ENCODE results near the gene HMCN1.

Gene HMCN1

GRCh38 chr1:186236921-186237320 lies 502.7 kb downstream of the HMCN1 start:
- peak; percentile 95 for ATAC-seq
- TF ChIP-seq CSDC2 (CRISPR knock-in tag; IDR thresholded peaks at IDR 0.05) (no peak), ZNF8 (CRISPR knock-in tag; IDR thresholded peaks at IDR 0.05) (no peak), TOX (CRISPR knock-in tag; IDR thresholded peaks at IDR 0.05; ENCODE audit: borderline replicate concordance) (peak; percentile 79; the same call in 1 of the 2 replicates), ZNF565 (CRISPR knock-in tag; conservative IDR thresholded peaks at IDR 0.05; ENCODE audit: low read depth) (no peak), ZC3H10 (CRISPR knock-in tag; IDR thresholded peaks at IDR 0.05) (peak; percentile 39; the same call in 1 of the 2 replicates), OSR1 (CRISPR knock-in tag; IDR thresholded peaks at IDR 0.05) (peak; percentile 98), RARB (CRISPR knock-in tag; IDR thresholded peaks at IDR 0.05) (peak; percentile 71; the same call in 1 of the 2 replicates), ZFP30 (CRISPR knock-in tag; IDR thresholded peaks at IDR 0.05) (no peak)
- TF ChIP-seq, protein P1, sequence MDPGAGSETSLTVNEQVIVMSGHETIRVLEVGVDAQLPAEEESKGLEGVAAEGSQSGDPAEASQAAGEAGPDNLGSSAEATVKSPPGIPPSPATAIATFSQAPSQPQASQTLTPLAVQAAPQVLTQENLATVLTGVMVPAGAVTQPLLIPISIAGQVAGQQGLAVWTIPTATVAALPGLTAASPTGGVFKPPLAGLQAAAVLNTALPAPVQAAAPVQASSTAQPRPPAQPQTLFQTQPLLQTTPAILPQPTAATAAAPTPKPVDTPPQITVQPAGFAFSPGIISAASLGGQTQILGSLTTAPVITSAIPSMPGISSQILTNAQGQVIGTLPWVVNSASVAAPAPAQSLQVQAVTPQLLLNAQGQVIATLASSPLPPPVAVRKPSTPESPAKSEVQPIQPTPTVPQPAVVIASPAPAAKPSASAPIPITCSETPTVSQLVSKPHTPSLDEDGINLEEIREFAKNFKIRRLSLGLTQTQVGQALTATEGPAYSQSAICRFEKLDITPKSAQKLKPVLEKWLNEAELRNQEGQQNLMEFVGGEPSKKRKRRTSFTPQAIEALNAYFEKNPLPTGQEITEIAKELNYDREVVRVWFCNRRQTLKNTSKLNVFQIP (CRISPR knock-in tag; IDR thresholded peaks at IDR 0.05; ENCODE audit: borderline replicate concordance, low read depth): peak; percentile 69; the same call in 1 of the 2 replicates

DNA sequence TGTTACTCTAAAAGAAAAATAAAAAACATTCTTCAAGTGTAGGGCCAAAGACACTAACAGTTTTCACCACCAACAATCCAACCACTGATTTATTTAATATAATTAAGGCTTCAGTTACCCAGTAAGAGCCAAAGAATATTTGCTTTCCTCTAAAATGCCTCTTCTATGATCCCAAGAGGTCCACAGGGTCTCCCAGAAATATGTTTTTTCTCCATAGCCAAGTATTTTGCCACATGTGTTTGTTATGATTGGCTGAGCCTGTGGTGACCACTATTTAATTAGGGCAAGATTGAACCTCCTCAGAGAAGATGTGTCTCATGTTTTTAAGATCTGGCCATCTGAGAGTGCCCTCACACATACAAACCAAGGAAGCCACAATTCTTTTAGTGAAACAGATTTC lies 505.0 kb downstream of the HMCN1 start:
- TF ChIP-seq ZNF70 (CRISPR knock-in tag; IDR thresholded peaks at IDR 0.05) (no peak), RARB (CRISPR knock-in tag; IDR thresholded peaks at IDR 0.05) (no peak)
- TF ChIP-seq, protein P2, sequence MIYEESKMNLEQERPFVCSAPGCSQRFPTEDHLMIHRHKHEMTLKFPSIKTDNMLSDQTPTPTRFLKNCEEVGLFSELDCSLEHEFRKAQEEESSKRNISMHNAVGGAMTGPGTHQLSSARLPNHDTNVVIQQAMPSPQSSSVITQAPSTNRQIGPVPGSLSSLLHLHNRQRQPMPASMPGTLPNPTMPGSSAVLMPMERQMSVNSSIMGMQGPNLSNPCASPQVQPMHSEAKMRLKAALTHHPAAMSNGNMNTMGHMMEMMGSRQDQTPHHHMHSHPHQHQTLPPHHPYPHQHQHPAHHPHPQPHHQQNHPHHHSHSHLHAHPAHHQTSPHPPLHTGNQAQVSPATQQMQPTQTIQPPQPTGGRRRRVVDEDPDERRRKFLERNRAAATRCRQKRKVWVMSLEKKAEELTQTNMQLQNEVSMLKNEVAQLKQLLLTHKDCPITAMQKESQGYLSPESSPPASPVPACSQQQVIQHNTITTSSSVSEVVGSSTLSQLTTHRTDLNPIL (CRISPR knock-in tag; IDR thresholded peaks at IDR 0.05; ENCODE audit: low read depth): no peak
- no peak for ATAC-seq

- ATAC-seq: no peak
- no peak for TF ChIP-seq CSDC2 (CRISPR knock-in tag; IDR thresholded peaks at IDR 0.05)
- TF ChIP-seq ISL1 (CRISPR knock-in tag; IDR thresholded peaks at IDR 0.05): no peak
- TF ChIP-seq TOX (CRISPR knock-in tag; IDR thresholded peaks at IDR 0.05; ENCODE audit: borderline replicate concordance): no peak
- TF ChIP-seq ZC3H10 (CRISPR knock-in tag; IDR thresholded peaks at IDR 0.05): no peak
- TF ChIP-seq ESRRG (CRISPR knock-in tag; IDR thresholded peaks at IDR 0.05): no peak
- TF ChIP-seq SNAI2 (CRISPR knock-in tag; IDR thresholded peaks at IDR 0.05): no peak
- TF ChIP-seq BACH2 (CRISPR knock-in tag; IDR thresholded peaks at IDR 0.05; ENCODE audit: borderline replicate concordance): no peak
- TF ChIP-seq OSR1 (CRISPR knock-in tag; IDR thresholded peaks at IDR 0.05): no peak
Measured at GRCh38 chr1:186240436-186240835, 506.2 kb downstream of the HMCN1 start.
